HepG2 (cell line): ENCODE data around the gene ACSL4. TPM values are rescaled to one million over a fixed set of nuclear protein-coding genes. Genes with fewer than 3 reads are reported as not detected.

Experiments used
- ATAC-seq: fragments of 200-7000 bp; cut with Tn5 transposase; 3 replicates; pipeline ENCODE4 v1.9.1; 2020; ENCODE audit warnings: mild to moderate bottlenecking, moderate library complexity
- BruUV-seq: library from RNA; stranded (reverse); fragments of 400-500 nt; replicated peaks from 2 replicates; lab custom pipeline; 2021; lab: Mats Ljungman, UMichigan
- CTCF ChIA-PET: fragments of 300-600 bp; formaldehyde crosslinking; extraction: SDS; loops from one replicate; lab custom pipeline; 2021; ENCODE audit warnings: low total read pairs, inconsistent platforms, low intra/inter-chr PET ratio; lab: Yijun Ruan, JAX
- POLR2A ChIA-PET: fragments of 350-600 bp; sonication (Branson Sonifier 250); formaldehyde crosslinking; loops from one replicate; lab custom pipeline; 2020; ENCODE audit warnings: antibody characterized with exemption, inconsistent platforms; lab: Yijun Ruan, JAX
- DNase-seq: peaks from one replicate; pipeline ENCODE4 v3.0.0-alpha.2; 2015; ENCODE audit warnings: low spot score
- FAIRE-seq: peaks from 3 replicates; lab custom pipeline; 2011; peaks lifted over from hg19 to GRCh38; lab: Jason Lieb, UNC
- H2AFZ ChIP-seq: one replicate; pipeline ENCODE4 v1.6.1; 2011; ENCODE audit warnings: low read length, inconsistent platforms
- H3K27ac ChIP-seq: fragments of 300-600 bp; 3 replicates; pipeline ENCODE4 v1.8.0; 2011; ENCODE audit warnings: mixed run types, mild to moderate bottlenecking, mixed read lengths, low read length, inconsistent platforms; ENCODE audit not compliant: insufficient read depth; ENCODE audit errors: extremely low read length
- H3K27me3 ChIP-seq, 2 experiments: fragments of 200-600 bp in 1 of 2; 2 replicates in 1 of 2; 3 replicates in 1 of 2; pipeline versions ENCODE4 v1.6.0 to v1.8.0; 2011; ENCODE audit warnings: low read length in 2 of 2, mild to moderate bottlenecking in 2 of 2, moderate library complexity in 2 of 2, inconsistent platforms in 1 of 2; ENCODE audit not compliant: insufficient read depth in 2 of 2, control insufficient read depth in 1 of 2
- H3K36me3 ChIP-seq, 2 experiments: fragments of 200-600 bp in 1 of 2; replicated peaks in 1 of 2; 2 replicates in 1 of 2; 3 replicates in 1 of 2; pipeline versions ENCODE4 v1.5.1 to v1.8.0; 2011; ENCODE audit warnings: low read length in 2 of 2, inconsistent platforms in 1 of 2; ENCODE audit not compliant: insufficient read depth in 2 of 2, control insufficient read depth in 1 of 2
- H3K4me1 ChIP-seq: 2 replicates; pipeline ENCODE4 v1.5.1; 2012; ENCODE audit warnings: low read length, inconsistent platforms; ENCODE audit not compliant: insufficient read depth
- H3K4me2 ChIP-seq: 2 replicates; pipeline ENCODE4 v1.6.0; 2011; ENCODE audit warnings: low read depth, low read length, inconsistent platforms
- H3K4me3 ChIP-seq, 3 experiments: fragments of 200-600 bp in 1 of 3; sonication (generic), shearing (Covaris generic) in 1 of 3; replicated peaks in 1 of 3; 2 replicates each; pipeline ENCODE4 v1.5.1; 2011 to 2016; ENCODE audit warnings: low read length in 3 of 3, inconsistent platforms in 2 of 3, low read depth in 2 of 3, mild to moderate bottlenecking in 2 of 3, control low read depth in 1 of 3, mixed read lengths in 1 of 3; ENCODE audit not compliant: insufficient read depth in 1 of 3
- H3K79me2 ChIP-seq: one replicate; pipeline ENCODE4 v1.6.1; 2011; ENCODE audit warnings: low read length, inconsistent platforms; ENCODE audit not compliant: insufficient read depth
- H3K9ac ChIP-seq: 2 replicates; pipeline ENCODE4 v1.6.0; 2011; ENCODE audit warnings: mild to moderate bottlenecking, low read depth, low read length, inconsistent platforms; ENCODE audit not compliant: insufficient read depth
- H3K9me3 ChIP-seq: 2 replicates; pipeline ENCODE4 v1.5.1; 2012; ENCODE audit warnings: mild to moderate bottlenecking, low read length
- H4K20me1 ChIP-seq: 2 replicates; pipeline ENCODE4 v1.6.0; 2011; ENCODE audit warnings: inconsistent platforms, mild to moderate bottlenecking, low read length, moderate library complexity; ENCODE audit not compliant: insufficient read depth
- BATF2 ChIP-seq: sonication (generic); formaldehyde crosslinking; IDR thresholded peaks from 2 replicates; pipeline ENCODE4 v1.8.0; 2022; ENCODE audit warnings: mild to moderate bottlenecking, missing genetic modification reagents, moderate library complexity
- FOXP4 ChIP-seq: sonication (generic); formaldehyde crosslinking; IDR thresholded peaks from 2 replicates; pipeline ENCODE4 v1.4.0; 2020; ENCODE audit warnings: missing genetic modification reagents
- MBD4 ChIP-seq: IDR thresholded peaks from 2 replicates; pipeline ENCODE4 v1.6.1; 2012; ENCODE audit warnings: low read length, inconsistent platforms, borderline replicate concordance
- NFE2 ChIP-seq: sonication (generic); formaldehyde crosslinking; IDR thresholded peaks from 2 replicates; pipeline ENCODE4 v1.4.0; 2020; ENCODE audit warnings: missing genetic modification reagents
- NFYB ChIP-seq: sonication (generic); formaldehyde crosslinking; IDR thresholded peaks from 2 replicates; pipeline ENCODE4 v1.4.0; 2020; ENCODE audit warnings: missing genetic modification reagents
- PAF1 ChIP-seq: IDR thresholded peaks from 2 replicates; pipeline ENCODE4 v1.6.1; 2016; ENCODE audit warnings: missing genetic modification reagents, missing compliant biosample characterization
- RBFOX2 ChIP-seq: fragments of 200-400 bp; formaldehyde crosslinking; IDR thresholded peaks from 2 replicates; pipeline ENCODE4 v1.6.1; 2017; ENCODE audit warnings: low read depth, mild to moderate bottlenecking, low read length
- SRY ChIP-seq: sonication (generic); formaldehyde crosslinking; IDR thresholded peaks from 2 replicates; pipeline ENCODE4 v1.8.0; 2022; ENCODE audit warnings: mild to moderate bottlenecking, missing genetic modification reagents
- USF2 ChIP-seq, 2 experiments: sonication (generic) in 1 of 2; formaldehyde crosslinking in 1 of 2; IDR thresholded peaks; 2 replicates each; pipeline versions ENCODE4 v1.5.1 to v1.6.1; 2011 to 2020; ENCODE audit warnings: borderline replicate concordance in 1 of 2, low read depth in 1 of 2, low read length in 1 of 2, mild to moderate bottlenecking in 1 of 2, missing genetic modification reagents in 1 of 2, moderate library complexity in 1 of 2
- ZNF788 ChIP-seq: sonication (generic); formaldehyde crosslinking; IDR thresholded peaks from 2 replicates; pipeline ENCODE4 v1.5.0; 2020; ENCODE audit warnings: mild to moderate bottlenecking, missing genetic modification reagents, borderline replicate concordance
- WGBS: methylation state at CpG from one replicate; pipeline ENCODE4 v1.1.6; 2017; ENCODE audit warnings: low lambda C conversion rate; 5-methylcytosine and 5-hydroxymethylcytosine counted together
- in situ Hi-C: cut with HindIII; loops from 2 replicates; pipeline ENCODE4 v1.10.0; 2017; ENCODE audit warnings: low pct_unique_long_range_greater_than_20kb; ENCODE audit not compliant: extremely low pct_ligation_motif_present
- intact Hi-C: fragments of 100-400 bp; cut with micrococcal nuclease; formaldehyde crosslinking; loops from one replicate; pipeline ENCODE4 v1.10.0; 2022; ENCODE audit not compliant: unreplicated experiment
- polyA plus RNA-seq, 8 experiments: library from polyadenylated mRNA; depleted of rRNA in 3 of 8; stranded (reverse) in 7 of 8; unstranded in 1 of 8; fragments of >200 nt; fragmentation: Illumina TruSeq in 4 of 8; extraction: Trizol in 4 of 8; gene quantifications; 2 replicates each; pipeline versions ENCODE4 v1.2.1 to v1.2.3, GENCODE V29; 2011 to 2016; ENCODE audit warnings: low read depth in 4 of 8, missing spikeins in 1 of 8, mixed read lengths in 1 of 8; ENCODE audit not compliant: insufficient read depth in 1 of 8
- total RNA-seq, 5 experiments: library from RNA; depleted of rRNA; stranded (reverse); fragments of >200 nt; fragmentation: Illumina TruSeq; extraction: Trizol; gene quantifications; 2 replicates each; pipeline ENCODE4 v1.2.3, GENCODE V29; 2016; ENCODE audit warnings: low read depth in 1 of 5

The ACSL4 gene
- total and polyA plus RNA-seq, 2 of the 13 experiments (the other 11 are each of a cell fraction or from before 2014, with no cell fraction given), result 207 to 316 TPM

DNA sequence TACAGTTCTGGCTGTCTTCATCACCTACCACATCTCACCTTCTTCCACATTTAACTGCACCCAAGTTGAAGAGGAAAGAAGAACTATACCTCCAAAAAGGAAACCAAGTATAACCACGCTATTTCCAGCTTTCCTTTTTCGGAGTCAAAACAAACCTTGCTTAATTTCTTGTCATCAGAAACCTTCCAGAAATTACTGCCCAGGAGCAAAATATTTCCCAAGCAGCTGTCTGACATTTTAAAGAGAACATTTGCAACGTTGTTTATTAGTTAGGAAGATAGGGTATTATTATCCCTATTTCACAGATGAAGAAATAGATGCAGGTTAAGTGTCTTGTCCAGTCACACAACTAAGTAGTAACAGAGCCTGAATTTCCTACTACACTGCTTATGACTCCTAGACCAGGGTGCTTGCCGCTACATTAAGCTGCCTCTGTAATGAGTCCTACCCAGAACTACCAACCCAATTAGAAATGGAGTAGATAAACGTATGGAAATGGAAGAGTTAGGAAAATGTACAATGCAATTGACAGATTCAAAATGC is 2.2 kb upstream of the ACSL4 start:
- no peak overlapping the region for H3K4me3 ChIP-seq
- H3K27me3 ChIP-seq, result no peaks in the 10 kb centered on the region; a peak in 1 of 5 replicates
- no peak for TF ChIP-seq MBD4
- FAIRE-seq (no peak), DNase-seq (no peak), ATAC-seq (no peak)
- POLR2A ChIA-PET, result interaction anchor here (1.2 kb wide), 1 partner anchor 87 kb away, joined by 5 read pairs; no protein-coding TSS in a partner anchor
- peak overlapping the region; percentile 33 for H3K27ac ChIP-seq
- 78% methylated on average over 5 of the region's 5 CpGs for WGBS
- H3K36me3 ChIP-seq, result no peaks in the 10 kb centered on the region
- intact Hi-C loops, result no loop called here
- in situ Hi-C loops, result loop anchor here (10.0 kb wide), 3 partner anchors 90 to 150 kb away; no protein-coding TSS in a partner anchor
- H2AFZ ChIP-seq, result no peak overlapping the region
- no peak overlapping the region; the same call in 1 of the 2 replicates for H3K9ac ChIP-seq
- no peaks in the 10 kb centered on the region for H4K20me1 ChIP-seq
- H3K79me2 ChIP-seq, result peaks cover 57% of the 10 kb centered on the region
- no peak overlapping the region; the same call in 1 of the 2 replicates for H3K4me2 ChIP-seq
- H3K4me1 ChIP-seq, result peaks cover 64% of the 10 kb centered on the region
- no TSS peak for BruUV-seq
- CTCF ChIA-PET, result no interaction called here
- no peaks in the 10 kb centered on the region for H3K9me3 ChIP-seq

GRCh38 chrX:109733613-109734083 is 591 bp upstream of the ACSL4 start:
- POLR2A ChIA-PET, result interaction anchor here (1.0 to 2.6 kb wide), 6 partner anchors 10 to 123 kb away, joined by 3 to 17 read pairs (median 7); no protein-coding TSS in a partner anchor
- H3K27ac ChIP-seq, result peak overlapping the region; percentile 91
- intact Hi-C loops, result no loop called here
- WGBS, result 28% methylated on average over 11 of the region's 15 CpGs
- FAIRE-seq (no peak), DNase-seq (no peak), ATAC-seq (no peak)
- peak overlapping the region; percentile 78 for H3K9ac ChIP-seq
- BruUV-seq, result no TSS peak
- H3K79me2 ChIP-seq, result peaks cover 70% of the 10 kb centered on the region
- CTCF ChIA-PET, result no interaction called here
- H3K4me3 ChIP-seq, result peak overlapping the region; percentile 54 to 85 (median 60)
- peak overlapping the region; percentile 90 for H3K4me2 ChIP-seq
- in situ Hi-C loops, result loop anchor here (10.0 kb wide), 3 partner anchors 91 to 151 kb away; no protein-coding TSS in a partner anchor
- H4K20me1 ChIP-seq, result peaks cover 3% of the 10 kb centered on the region; the same call in 1 of the 2 replicates
- H2AFZ ChIP-seq, result no peak overlapping the region
- 0 out of 5 replicates have a peak, but pooled peaks cover 0 to 2% of the 10 kb centered on the region in 2 experiments for H3K36me3 ChIP-seq
- H3K9me3 ChIP-seq, result no peaks in the 10 kb centered on the region
- H3K27me3 ChIP-seq, result no peaks in the 10 kb centered on the region; a peak in 1 of 5 replicates
- H3K4me1 ChIP-seq, result peaks cover 50% of the 10 kb centered on the region
- no peak for TF ChIP-seq NFE2 (CRISPR knock-in tag)
- TF ChIP-seq USF2 (IDR thresholded peaks at IDR 0.05; ENCODE audit: low read depth, low read length), result no peak
- TF ChIP-seq USF2 (CRISPR knock-in tag; IDR thresholded peaks at IDR 0.05; ENCODE audit: borderline replicate concordance), result no peak
- TF ChIP-seq RBFOX2, result peak; percentile 70
- TF ChIP-seq PAF1 (CRISPR knock-in tag), result 0 out of 2 replicates have a peak, but pooled peaks have one; percentile 46
- TF ChIP-seq SRY (CRISPR knock-in tag), result no peak
- 0 out of 2 replicates have a peak, but pooled peaks have one; percentile 1 for TF ChIP-seq FOXP4 (CRISPR knock-in tag)
- no peak for TF ChIP-seq NFYB (CRISPR knock-in tag)
- no peak for TF ChIP-seq BATF2 (CRISPR knock-in tag)
- no peak for TF ChIP-seq ZNF788
